GM18517 (cell line): ENCODE data around the gene AMDHD1.
"Not testable (repeated sequence)": the region's sequence is repeated elsewhere in the genome, so short reads cannot be mapped to it uniquely, and the experiment has no call there.

Experiments
- ATAC-seq: cut with Tn5 transposase; IDR thresholded peaks from one replicate; pipeline ENCODE4 v1.9.1; 2021; ENCODE audit warnings: mild to moderate bottlenecking, moderate library complexity; ENCODE audit not compliant: unreplicated experiment

Gene AMDHD1

GRCh38 chr12:95962222-95962621 lies 19.1 kb downstream of the AMDHD1 start:
- ATAC-seq = no peak

DNA sequence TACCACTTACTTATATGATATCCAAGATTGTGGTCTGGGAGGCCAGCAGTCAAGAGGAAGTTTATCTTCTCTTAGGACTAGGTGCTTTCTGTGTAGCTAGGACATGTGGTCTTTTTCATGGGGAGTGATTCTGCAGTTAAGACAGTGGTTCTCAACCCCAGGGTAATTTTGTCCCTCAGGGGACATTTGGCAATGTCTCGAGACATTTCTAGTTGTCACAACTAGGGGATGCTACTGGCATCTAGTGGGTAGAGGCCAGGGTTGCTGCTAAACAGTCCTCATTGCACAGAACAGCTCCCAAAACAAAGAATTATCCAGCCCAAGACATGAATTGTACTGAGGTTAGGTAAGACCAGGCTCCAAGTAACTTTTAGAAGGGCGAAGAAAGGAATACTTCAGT lies 20.0 kb downstream of the AMDHD1 start:
- ATAC-seq = no peak

DNA sequence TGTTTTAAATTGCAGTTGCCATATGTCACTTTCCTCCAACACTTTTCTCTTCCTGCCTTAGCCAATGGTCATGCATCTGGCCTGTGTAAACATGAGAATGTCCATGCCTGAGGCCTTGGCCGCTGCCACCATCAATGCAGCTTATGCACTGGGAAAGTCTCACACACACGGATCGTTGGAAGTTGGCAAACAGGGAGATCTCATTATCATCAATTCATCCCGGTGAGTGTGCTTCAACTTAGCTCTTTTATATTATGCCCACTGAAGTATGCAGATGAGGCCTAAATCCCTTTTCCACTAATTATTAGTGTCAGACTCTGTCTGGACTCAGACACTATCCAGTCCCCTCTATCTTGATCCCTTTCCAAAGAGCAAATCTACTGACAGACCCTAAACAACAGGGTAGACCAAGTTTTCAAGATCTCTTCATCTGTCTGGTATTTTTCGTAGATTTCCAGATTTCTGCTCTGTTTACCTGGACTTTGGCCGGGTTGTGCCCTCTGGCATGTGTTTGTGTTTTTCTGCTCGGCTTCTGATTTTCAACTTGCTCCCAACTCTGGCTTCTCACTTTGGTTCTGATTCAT lies 23.2 kb downstream of the AMDHD1 start:
- ATAC-seq = no peak

GRCh38 chr12:95967301-95967700 lies 24.2 kb downstream of the AMDHD1 start:
- ATAC-seq = no peak

GRCh38 chr12:95969116-95969515 lies 26.0 kb downstream of the AMDHD1 start:
- ATAC-seq = not testable (repeated sequence)

DNA sequence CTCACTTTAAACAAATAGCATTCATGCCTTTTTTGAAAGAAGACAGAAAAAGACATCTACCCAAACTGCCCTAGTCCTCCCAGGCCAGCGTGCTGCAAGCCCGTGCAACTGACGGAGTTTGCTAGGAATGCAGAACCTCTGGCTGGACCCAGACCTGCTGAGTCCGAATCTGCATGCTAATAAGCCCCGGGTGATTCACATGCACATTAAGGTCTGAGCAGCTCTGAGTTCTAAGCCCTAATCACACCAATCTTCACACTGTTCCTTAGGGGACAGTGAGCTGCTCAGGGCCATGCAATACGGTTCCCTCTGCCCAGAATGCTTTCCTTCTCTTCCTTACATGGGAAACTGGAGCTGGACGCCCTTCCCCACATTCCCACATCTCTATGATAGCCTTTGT lies 27.8 kb downstream of the AMDHD1 start:
- ATAC-seq = no peak

DNA sequence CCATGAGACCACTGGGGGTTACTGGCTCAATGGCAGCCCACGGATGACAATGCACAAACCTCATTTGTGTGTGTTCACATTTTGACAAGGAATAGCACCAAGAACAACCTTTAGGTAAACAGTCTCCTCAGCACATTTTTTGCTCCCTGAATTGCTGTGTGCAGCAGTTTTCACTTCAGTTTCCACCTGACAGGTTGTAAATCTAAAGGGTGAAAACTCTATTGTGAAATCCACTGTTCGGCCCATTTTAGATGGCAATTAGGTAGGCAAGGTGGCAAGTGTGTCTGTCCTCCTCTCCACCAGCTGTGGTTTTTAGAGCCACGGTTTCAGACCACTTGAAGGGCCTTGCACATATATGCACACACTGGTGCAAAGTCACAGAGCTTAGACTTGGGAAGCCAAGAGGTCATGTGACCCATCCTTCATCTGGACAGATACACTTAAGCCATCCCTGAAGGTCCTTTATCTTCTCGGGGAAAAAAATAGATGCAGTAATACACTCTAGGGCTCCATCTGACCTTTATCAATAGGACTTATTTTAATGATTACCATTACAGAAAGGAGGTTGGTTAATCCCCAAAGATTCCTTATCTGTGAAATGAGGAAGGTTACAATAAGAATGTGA lies 29.8 kb downstream of the AMDHD1 start:
- ATAC-seq = no peak

DNA sequence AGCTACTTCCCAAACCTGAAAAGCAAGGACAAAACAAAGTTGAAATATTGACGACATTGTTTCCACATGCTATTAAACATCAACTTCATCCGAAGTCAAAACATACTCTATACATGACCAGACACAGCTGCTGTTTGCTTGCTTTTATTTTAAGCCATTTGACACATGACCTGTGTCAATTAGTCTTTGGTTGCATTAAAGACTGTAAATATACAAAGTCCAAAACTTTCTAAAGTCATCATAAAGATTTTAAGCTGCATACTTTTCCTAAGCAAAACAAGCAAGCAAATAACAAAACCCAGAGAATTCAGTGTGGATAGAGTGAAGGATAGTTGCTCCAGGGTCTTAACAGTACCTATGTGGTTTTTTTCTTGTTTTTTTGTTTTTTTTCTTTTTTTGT lies 31.2 kb downstream of the AMDHD1 start:
- ATAC-seq = no peak

DNA sequence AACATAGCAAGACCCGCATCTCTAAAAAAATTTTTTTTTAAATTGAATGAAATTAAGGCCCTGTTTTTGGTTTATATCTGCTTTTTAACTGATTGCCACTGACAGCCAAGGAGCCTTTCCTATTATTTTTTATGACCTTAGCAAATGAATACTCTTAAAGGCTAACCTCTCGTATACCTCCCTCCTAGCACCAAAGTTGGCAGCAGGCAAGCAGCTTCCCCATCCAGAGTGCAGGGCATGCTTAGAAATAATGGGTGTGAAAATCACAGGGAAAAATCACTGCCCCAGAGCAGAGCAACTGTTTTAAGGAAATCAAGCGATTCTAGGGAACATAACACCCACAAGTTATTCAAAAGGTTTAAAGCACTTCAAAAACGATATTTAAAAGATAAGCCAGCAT lies 32.4 kb downstream of the AMDHD1 start:
- ATAC-seq = no peak

- no peak for ATAC-seq
Observed at GRCh38 chr12:95976416-95976832, 33.3 kb downstream of the AMDHD1 start.

- no peak for ATAC-seq
Observed at GRCh38 chr12:95977764-95978305, 34.7 kb downstream of the AMDHD1 start.

DNA sequence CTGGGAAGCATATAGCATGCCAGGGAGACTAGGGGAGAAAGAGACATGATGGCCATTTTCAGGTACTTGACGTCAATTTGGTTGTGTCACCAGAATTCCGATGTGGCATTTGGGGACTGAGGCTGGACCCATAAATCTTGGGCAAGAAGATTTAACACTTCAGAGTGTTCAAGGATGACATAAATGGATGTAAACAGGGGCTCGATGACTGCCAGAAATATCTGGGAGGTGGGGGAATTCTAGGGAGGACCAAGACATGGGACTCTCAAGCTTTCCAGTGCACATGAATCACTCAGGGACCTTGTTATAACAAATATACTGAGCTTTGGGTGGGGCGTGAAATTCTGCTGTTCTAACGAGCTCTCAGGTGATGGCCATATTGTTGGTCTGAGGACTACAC lies 35.2 kb downstream of the AMDHD1 start:
- ATAC-seq = no peak

DNA sequence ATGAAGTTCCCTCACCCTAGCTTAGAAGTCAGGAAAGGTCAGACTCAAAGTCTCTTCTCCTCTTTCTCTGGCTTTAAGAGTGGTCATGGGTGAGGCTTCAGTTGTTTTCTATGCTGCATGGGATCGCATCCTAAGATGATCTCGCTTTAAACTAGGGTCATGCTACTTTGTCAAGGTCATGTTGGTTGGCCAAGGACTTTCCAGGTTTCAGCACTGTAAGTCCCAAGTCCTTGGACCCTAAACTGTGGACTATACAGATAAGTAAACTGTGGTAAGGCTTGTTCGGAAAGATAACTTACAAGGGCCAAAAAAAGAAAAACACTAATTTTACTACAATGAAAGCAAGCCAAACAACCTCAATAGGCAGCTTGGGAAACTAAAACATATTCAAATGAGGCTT lies 35.6 kb downstream of the AMDHD1 start:
- ATAC-seq = no peak

DNA sequence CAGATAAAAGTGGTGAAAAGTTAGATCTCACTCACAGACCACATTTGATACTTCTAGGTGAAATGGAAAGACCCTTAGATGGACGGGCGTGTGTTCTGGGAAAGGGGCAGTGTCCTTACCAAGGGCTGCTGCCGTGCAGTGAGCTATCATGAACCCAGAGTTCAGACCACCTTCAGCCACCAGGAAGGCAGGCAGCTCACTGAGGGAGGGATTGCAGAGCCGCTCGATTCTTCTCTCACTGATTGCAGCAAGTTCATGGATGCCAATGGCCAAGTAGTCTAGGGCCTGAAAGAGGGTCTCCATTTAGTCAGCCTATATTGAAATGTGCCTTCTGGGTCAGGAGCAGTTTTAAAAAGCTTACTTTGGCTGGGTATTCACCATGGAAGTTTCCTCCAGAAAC lies 37.3 kb downstream of the AMDHD1 start:
- ATAC-seq = no peak

DNA sequence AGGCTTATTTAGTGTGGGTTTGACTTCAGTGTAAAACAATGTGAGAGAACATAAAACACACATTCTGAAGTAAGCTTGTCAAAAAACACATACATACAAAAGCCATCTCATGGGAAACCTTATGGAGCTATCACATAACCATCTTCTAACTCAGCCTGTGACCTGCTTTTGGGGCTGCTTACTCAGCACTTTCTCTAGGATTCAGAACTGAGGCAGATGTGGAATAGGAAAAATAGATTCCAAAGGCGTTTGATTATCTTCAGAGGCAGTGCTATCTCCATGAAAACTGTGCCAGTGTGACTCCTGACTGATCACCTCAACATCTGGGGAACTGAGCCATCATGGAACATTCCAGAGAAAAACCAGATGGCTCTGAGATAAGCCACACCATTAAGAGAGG lies 39.5 kb downstream of the AMDHD1 start:
- ATAC-seq = no peak

- no peak for ATAC-seq
Observed at GRCh38 chr12:95984682-95985081, 41.6 kb downstream of the AMDHD1 start.

GRCh38 chr12:95986635-95987570 lies 43.8 kb downstream of the AMDHD1 start:
- ATAC-seq = no peak

GRCh38 chr12:95988506-95989275 lies 45.6 kb downstream of the AMDHD1 start:
- no peak for ATAC-seq

GRCh38 chr12:95989504-95990123 lies 46.5 kb downstream of the AMDHD1 start:
- no peak for ATAC-seq

- ATAC-seq = no peak
Observed at GRCh38 chr12:95990136-95990535, 47.0 kb downstream of the AMDHD1 start.
